Testis (tissue), 2 donors: ENCODE data around the gene KDM3B.

Experiments used
- CTCF ChIP-seq, 3 experiments: fragments of 450-650 bp in 2 of 3; fragments of 200-600 bp in 1 of 3; sonication (generic) in 1 of 3; IDR thresholded peaks; one replicate each; pipeline ENCODE4 v1.5.1; 2016 to 2019; ENCODE audit warnings: antibody characterized with exemption in 3 of 3, mild to moderate bottlenecking in 2 of 3, moderate library complexity in 1 of 3
- POLR2A ChIP-seq: fragments of 450-650 bp; IDR thresholded peaks from one replicate; pipeline ENCODE4 v1.6.1; 2017; ENCODE audit warnings: antibody characterized with exemption, mild to moderate bottlenecking, moderate library complexity

- no peak for TF ChIP-seq CTCF (IDR thresholded peaks at IDR 0.05)
- no peak for TF ChIP-seq POLR2A
Observed at GRCh38 chr5:138305797-138306196, 46.7 kb upstream of the KDM3B start.
